ENCODE measurements around the gene ADAMTSL2.

The ADAMTSL2 gene

DNA sequence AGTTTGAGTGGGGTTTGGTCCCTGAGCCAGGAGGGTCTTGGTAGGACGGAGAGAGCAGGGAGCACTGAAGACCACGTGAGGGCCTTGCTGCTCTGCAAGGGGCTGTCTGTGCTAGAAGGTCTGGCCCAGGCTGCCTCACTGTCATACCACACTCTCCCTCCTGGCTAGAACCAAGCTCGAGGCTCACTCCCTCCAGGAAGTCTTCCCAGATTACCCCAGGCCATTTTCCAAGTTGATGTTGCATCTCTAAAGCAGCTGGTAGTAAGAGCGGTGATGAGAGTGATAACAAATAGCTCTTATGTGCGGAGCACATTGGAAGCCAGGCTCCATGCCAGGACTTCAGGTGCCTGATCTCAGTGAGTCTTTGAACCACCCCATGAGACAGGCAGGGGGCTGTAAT lies 16.3 kb upstream of the ADAMTSL2 start:
- no peak for DNase-seq (ENCODE audit: low read depth, low spot score)

DNA sequence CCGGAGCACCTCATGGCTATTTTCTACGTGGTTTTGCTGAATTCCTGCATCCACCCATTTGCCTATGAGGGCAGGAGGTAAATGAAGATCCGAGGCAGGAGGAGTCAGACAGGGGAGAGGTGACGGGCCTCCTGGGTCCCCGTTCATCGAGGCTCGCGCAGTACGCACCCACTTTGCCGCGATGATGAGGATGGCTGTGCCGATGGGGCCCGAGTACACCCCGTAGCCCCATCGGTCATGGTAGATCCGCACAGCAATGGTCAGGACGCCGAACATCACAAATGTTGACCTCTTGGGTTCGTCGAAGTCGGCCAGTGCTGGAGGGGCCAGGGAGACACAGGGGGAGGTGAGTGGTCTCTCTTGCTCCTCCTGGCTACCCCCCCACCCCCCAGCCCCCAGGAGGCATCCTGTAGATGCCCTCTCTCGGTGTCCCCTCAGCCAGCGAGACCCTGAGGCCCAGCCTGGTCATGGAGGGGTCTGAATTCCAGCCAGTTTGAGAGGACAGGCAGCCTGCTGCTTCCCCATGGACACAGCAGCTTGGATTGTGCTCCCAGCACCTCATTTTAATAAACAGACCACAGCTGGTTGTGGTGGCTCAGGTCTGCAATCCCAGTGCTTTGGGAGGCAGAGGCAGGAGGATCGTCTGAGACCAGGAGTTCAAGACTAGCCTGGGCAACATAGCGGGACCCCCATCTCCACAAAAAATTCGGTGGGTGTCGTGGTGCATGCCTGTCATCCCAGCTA lies 15.6 kb upstream of the ADAMTSL2 start:
- DNase-seq (ENCODE audit: low read depth, low spot score): no peak

- no peak for DNase-seq (ENCODE audit: low read depth, low spot score)
Measured at GRCh38 chr9:133519693-133520092, 14.8 kb upstream of the ADAMTSL2 start.

GRCh38 chr9:133520121-133520835 lies 14.2 kb upstream of the ADAMTSL2 start:
- DNase-seq (ENCODE audit: low read depth, low spot score): no peak

- DNase-seq (ENCODE audit: low read depth, low spot score): no peak
Measured at GRCh38 chr9:133521122-133522072, 13.1 kb upstream of the ADAMTSL2 start.

DNA sequence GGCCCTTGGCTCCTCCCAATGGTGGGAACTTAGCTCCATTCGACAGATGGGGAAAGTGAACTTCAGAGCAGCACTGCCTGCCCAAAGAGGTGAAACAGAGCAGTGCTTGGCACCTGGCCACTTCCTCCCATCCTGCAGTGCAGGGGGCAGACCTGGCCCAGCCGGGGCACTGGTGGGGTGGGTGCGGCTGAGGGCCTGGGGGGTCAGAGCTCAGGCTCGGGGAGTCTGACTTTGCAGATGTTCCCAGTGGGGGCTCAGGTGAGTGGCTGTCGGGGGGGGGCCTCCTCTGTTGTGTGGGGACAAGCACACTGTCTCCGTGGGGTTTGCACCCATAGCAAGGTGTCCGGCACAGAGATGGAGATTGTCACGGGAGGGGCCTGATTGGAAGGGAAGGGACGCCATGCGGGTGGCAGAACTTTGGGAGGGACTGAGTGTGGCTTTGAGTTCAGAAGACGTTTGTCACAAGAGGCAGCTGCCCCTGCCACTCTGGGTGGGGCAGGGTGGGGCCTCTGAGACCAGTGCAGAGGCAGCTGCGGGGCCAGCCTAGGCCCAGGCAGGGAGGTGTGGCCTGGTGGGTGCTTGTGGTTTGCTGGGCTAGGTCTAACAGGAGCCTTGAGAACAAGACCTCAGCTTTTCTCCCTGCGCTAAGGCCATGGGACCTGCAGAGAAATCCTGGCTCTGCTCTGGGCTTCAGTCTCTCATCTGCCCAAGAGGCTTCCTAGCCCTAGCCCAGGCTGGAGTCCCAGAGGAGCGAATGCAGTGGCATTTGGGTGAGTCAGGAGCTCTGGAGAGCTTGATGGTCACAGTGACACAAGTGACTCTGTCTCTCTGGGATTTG lies 12.2 kb upstream of the ADAMTSL2 start:
- no peak for DNase-seq (ENCODE audit: low read depth, low spot score)

DNA sequence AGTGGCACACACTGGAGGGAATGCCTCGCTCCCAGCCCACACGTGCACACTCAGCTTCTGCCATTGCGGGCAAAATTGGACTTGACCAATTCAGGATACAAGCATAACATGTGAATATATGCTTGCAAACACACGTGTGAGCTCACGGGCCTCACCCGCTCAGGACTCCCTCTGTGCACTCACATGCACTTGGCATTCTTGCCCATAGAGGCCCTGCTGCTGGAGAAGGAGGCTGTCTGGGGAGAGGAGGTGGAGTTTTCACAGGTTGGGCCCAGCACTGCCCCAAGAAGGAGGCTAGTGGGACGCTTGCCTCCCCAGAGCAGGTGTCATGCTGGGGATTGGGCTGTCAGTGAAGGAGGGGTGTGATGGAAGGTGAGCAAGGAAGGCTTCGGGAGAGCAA lies 11.4 kb upstream of the ADAMTSL2 start:
- no peak for DNase-seq (ENCODE audit: low read depth, low spot score)

DNA sequence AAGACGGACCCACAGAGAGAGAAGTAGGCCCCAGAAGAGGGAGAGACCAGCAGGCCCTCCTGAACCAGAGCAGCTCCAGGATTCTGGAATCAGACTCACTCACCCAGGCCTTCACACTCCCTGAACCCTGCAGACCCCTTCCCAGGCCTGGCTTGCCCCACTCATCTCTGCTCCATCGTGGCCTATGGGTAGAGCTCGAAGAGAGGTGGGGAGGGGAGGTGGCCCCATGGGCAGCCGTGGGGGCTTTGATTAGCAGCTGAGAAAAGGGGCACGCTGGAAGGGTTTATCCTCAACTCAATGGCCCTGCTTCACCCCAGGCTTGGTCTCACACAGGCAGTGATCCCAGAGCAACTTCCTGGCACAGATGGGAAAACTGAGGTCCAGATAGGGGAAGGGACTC lies 10.4 kb upstream of the ADAMTSL2 start:
- DNase-seq (ENCODE audit: low read depth, low spot score): no peak

- DNase-seq (ENCODE audit: low read depth, low spot score): no peak
Measured at GRCh38 chr9:133524679-133525228, 9.8 kb upstream of the ADAMTSL2 start, which contains the start of gene MYMK. Gene MYMK (minus strand): TSS chr9:133524959. CDS start chr9:133524844, 115 bp downstream.

DNA sequence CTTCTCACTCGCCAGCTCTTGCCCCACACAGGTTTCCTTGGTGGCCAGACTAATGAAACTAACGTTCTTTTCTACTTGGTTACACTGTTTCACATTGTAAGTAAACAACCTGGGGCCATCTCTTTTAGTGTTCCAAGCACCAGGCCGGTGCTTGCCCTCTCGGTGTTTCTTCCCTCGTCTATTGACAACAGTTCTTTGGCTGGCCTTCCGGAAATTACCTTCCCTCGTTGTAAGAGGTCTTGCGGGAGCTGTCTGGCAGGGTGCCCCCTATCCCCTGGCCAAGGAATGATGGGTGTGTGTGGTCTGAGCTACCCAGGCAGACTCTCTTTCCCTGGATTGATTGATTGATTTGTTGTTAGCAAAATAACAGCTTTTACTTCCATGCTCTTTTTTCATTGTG lies 8.8 kb upstream of the ADAMTSL2 start:
- DNase-seq (ENCODE audit: low read depth, low spot score): no peak

DNA sequence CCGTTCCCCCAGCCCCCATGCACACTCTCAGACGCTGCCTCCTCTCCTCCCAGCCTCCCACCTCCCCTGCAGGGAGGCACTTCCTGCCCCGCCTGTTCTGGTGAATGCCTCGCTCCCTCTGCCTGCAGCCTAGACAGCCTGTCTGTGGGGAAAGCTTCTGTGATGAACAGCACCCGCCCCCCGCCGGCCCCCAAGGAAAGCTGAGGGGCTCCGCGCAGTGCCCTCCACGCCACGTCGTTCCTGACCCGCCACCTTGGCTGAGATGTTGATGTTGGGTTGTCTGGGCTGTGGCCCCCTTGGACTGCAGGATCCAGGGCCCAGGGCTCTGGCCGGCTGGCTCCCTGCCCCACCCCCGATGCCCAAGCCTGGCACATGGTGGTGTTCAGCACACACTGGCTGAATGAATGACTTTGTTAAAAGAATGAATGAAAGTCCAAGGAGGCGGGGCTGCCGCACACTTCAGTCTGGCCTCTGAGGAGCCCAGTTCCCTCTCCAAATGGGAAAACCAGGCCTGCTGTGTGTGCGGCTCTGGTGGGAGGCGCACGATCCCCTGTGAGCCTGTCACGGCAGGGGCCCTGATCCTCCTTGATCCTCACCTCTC lies 7.7 kb upstream of the ADAMTSL2 start:
- no peak for DNase-seq (ENCODE audit: low read depth, low spot score)

GRCh38 chr9:133527444-133527920 lies 7.0 kb upstream of the ADAMTSL2 start:
- no peak for DNase-seq (ENCODE audit: low read depth, low spot score)

GRCh38 chr9:133528001-133528875 lies 6.3 kb upstream of the ADAMTSL2 start:
- no peak for DNase-seq (ENCODE audit: low read depth, low spot score)

- DNase-seq (ENCODE audit: low read depth, low spot score): no peak
Measured at GRCh38 chr9:133528876-133529241, 5.6 kb upstream of the ADAMTSL2 start.

- no peak for DNase-seq (ENCODE audit: low read depth, low spot score)
Measured at GRCh38 chr9:133529457-133529856, 5.0 kb upstream of the ADAMTSL2 start.

DNA sequence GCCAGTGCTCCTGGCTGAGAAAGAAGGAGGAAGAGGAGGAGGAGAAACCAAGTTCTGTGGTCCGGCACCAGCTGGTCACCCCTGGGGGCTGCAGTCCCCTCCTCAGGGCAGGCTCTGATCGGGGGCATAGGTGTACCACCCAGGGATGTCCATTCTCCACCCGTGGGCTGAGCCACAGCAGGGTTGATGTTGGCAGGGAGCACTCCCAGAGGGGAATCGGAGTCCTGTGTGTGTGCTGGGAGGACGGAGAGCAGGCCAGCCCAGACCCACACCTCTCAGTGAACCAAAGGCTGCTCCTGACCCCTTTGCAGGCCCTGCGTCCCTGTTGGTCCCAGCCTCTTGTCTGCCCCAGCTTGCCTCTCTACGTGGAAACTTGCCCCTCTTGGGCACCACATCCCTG lies 4.6 kb upstream of the ADAMTSL2 start:
- no peak for DNase-seq (ENCODE audit: low read depth, low spot score)

- DNase-seq (ENCODE audit: low read depth, low spot score): no peak
Measured at GRCh38 chr9:133531293-133531692, 3.2 kb upstream of the ADAMTSL2 start.

DNA sequence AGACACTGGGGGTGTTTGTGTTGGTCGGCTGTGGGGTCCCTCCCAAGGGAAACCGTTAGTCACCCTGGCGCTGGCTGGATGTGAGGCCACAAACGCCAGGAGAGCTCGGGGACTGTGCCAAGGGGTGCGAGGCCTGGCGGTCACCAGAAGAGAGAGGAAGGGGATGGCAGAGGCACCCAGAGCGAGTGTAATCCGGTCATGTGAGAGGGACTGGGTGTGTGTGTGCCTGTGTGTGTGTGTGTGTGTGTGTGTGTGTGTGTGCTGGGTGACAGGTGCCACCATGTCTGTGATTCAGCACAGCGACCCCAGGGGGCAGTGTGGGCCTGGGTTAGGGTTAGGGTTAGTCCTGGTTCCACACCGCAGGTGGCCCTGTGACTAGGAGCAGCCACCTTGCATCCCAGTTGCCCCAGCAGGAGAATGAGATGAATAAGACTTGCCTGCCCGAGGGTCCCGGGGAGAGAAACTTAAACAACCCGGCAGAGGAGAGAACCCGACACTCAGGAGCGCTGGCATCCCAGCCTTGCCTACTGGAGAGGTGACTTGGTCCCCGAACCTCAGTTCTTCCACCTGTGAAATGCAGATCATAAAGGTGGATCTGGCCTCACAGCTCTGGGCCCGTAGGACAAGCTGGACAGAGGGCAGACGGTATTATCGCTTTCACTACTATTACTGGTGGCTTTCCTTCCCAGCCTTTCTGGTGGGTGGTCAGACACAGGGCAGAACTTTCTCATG lies 1.4 kb upstream of the ADAMTSL2 start:
- no peak for DNase-seq (ENCODE audit: low read depth, low spot score)

- no peak for DNase-seq (ENCODE audit: low read depth, low spot score)
Measured at GRCh38 chr9:133533857-133534256, 647 bp upstream of the ADAMTSL2 start.
